ENCODE data around the gene GLIS2.
"Not testable (repeated sequence)": the region's sequence is repeated elsewhere in the genome, so short reads cannot be mapped to it uniquely, and the experiment has no call there.

GLIS2 gene

GRCh38 chr16:4321286-4322120, 5.6 kb downstream of the GLIS2 start:
- no peak for DNase-seq

GRCh38 chr16:4322121-4323052, 6.5 kb downstream of the GLIS2 start:
- no peak for DNase-seq

DNA sequence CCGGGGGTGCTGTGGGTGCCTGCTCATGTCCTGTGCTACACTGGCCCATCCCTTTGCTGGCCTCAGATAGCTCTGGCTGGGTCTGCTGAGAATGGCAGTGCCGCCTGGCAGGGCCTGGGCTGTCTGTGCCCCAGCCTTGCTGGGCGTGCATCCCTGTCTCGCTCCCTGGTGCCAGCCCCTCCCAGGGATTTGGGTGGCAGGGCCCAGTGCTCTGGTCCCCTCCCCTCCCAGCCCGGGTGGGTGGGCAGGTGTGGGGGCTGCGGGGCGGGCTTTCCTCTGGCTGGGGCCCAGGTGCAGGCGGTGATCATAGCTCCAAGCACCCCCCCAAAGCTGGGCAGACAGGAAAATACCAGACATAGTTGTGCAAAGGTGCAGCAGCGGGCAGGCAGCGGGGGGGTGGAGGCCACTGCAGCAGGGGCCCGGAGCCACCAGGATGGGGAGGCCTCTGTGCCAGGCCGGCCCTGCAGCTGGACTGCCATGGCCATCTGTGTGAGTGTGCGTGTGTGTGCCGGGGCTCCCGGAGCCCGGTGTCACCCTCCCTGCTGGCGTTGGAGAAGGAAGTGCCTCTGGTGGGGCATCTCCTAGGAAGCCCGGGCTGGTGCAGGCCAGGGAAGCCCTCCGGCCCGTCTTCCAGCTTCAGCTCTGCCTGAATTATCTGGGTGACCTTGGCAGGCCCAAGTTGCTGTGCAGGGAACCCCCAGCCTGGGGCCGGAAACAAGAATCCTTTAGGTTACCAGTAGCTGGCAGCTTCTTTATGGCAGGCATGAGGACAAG, 7.4 kb downstream of the GLIS2 start:
- DNase-seq, result no peak

DNA sequence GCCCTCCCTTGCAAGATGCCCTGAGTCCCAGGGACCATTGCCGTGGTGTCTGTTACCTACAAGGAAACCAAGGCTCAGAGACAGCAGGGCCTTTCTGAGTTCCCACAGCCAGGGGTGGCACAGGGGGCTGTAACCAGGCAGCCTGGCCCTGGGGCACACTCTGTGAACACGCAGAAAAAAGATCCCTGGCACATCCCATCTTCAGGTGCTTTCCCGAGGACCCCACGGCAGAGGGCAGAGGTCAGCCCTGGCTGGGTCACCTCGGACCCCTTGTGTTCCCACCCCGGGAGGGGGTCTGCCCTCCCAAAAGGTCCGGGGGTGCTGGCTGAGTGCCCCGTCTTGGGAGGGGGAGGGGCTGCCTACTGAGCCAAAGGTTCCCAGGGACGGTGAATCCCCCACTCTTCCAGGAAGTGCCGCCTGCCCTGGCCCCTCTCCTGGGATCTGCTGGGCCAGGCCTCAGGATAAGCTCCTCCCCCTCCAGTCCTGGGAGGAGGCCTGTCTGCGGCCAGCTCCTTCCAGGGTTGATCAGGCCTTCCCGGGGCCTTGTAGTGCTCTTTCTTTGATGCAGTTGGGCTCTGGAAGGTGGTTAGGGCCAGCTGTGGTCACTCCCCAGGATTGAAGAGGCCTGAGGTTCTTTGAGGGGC, 8.1 kb downstream of the GLIS2 start:
- no peak for DNase-seq

DNA sequence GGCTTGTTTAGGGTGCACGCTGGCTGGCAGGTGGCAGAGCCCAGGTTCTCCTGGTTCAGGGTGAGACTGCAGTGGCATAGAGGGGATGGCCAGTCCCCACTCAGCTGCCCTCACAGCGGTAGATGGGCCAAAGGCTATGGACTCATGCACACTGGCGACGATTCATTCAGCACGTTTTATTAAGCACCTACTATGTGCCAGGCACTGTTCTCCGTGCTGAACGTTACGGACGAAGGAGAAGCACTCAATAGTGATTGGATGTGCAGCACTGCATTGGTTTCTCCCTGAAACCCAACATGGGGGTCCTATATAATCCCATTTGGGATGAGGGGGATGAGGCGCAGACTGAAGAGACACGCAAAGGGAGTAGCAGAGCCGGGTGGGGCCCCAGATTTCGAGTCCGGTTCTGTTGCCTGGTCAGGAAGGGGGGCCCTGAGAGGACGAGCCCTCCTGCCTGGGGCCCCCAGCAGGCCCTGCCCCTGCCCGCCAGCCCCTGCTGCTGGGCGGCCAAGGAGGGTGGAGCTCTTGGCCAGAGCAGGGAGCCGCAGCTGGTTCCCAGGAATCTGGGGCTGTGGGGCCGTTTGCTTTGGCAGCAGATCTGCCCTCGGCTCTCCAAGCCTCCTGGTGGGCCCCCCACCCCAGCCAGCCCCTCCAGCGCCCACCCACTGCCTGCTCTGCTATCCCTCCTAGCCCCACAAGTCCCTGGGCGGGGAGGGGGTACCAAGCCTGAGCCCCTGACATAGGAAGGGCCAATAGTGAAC, 8.8 kb downstream of the GLIS2 start:
- DNase-seq, result no peak

DNA sequence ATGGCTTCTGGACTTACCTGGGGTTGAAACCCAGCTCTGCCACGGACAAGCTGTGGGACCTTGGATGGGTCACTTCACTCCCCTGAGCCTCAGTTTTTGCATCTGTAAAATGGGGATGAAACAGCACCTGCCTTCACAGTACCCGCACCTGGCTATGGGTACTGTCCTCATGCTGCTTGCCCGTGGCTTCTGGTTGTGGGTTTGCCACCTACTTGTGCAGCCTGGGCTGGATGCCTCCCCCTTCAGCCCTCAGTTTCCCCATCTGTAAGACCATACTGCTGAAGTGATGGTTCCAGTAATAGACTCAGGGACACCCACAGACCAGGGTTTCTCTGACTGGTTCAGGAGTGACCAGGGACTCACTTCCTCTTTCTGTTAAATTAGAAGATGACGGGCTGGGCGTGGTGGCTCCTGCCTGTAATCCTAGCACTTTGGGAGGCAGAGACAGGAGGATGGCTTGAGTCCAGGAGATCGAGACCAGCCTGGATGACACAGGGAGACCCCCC, 9.4 kb downstream of the GLIS2 start:
- peak; percentile 83 to 90 for DNase-seq

DNA sequence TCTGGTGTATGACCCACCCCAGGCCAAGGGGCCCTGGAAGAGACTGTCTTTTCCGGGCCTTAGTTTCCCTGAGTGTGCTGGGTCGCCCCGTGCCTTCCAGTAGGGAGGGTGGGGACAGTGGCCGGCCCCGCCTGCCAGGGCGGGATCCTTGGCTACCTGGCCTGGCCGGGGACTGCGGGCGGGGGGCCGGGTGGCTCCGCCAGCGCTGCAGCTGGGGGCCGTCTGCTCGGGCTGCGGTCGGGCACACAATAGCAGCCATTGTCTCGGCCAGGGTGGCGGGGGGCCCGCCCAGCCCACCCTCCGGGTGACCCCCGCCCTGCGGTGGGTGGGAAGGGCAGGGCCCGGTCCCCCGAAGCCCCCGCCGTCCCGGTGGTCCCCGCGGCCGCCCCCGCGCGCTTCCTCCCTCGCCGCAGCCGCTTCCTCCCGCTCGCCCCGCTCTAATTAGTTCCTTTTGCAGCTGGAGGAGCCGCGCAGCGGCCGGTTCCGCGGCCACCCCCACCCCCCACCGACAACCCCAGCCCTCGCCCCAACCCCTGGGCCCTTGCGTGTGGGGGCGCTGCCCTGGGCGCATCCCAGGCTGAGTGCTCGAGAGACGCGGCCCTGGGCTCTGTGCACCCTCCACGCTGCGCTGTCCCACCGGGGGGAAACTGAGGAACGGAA, 11.6 kb downstream of the GLIS2 start:
- DNase-seq, result no peak

DNA sequence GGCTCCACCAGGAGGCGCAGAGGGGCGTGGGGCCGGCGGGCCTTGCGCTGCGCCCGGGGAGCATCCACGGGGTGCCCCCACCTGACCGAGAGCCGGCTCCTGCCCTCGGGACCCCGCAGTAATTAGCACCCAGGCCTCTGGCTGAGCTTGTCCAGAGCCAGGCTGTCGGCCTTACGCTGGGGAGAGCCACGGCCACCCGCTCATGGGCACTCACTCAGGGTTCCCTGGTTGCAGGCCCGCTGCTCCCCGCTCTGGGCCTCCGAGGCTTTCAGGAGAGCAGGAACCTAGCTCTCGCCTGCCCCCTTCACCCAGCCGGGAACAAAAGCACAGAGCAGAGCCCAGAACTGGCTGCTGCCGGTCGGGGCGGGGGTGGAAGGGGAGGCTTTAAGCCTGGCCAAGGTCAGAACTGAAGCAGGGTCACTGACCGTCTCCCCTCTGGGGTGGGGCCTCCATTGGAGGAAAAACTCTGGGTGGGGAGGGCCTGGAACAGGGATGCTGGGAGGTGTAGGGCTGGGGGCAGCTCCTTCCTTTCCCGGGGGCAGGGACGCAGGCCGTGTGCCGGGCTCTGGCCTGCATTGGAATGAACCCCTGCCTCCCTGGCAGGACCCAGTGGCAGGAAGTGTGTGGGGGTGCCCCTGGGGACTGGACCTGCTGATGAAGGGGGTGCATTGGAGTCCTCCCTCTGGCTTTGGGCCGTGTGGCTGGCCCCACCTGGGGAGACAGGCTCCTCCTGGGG, 12.3 kb downstream of the GLIS2 start:
- DNase-seq, result peak; percentile 66 to 83

GRCh38 chr16:4328782-4329775, 13.2 kb downstream of the GLIS2 start:
- no peak for DNase-seq

DNA sequence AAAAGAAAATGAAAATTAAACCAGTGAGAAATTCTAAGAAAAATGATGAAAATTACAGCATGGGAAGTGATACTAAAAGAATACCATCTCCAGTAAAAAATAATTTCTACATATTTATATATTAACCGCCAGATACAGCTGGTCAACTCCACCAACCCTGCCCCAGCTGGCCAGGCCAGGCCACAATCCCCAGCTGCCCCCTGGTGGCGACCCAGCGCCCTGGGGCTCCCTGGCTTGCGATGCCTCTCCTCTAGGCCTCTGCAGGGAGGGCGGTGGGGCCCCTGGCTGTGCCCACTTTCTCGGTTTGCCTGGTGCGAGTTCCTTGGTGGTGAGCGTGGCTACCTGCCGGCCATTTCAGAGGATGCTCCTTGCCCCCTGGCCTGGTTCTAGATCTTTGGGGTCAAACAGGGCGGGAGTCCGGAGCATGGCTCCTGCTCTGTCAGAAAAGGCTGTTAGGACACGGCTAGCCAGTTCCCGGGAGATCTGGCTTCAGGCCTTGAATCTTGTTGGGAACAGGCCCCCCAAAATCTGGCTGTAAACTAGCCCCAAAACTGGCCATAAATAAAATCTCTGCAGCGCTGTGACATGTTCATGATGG, 14.5 kb downstream of the GLIS2 start:
- peak; percentile 72 to 82 for DNase-seq

DNA sequence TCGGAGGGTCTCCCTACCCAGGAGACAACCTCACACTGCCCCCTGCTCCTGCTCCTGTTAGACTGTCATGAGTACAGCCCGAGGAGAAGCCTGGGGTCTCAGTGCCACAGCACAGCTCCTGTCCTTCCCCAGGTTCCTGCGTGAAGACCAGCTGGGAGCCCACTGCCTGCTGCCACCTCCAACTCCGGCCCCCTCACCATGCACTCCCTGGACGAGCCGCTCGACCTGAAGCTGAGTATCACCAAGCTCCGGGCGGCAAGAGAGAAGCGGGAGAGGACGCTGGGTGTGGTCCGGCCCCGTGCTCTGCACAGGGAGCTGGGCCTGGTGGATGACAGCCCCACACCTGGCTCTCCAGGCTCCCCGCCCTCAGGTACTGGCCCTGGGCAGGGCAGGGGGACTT, 16.2 kb downstream of the GLIS2 start:
- DNase-seq, result no peak

DNA sequence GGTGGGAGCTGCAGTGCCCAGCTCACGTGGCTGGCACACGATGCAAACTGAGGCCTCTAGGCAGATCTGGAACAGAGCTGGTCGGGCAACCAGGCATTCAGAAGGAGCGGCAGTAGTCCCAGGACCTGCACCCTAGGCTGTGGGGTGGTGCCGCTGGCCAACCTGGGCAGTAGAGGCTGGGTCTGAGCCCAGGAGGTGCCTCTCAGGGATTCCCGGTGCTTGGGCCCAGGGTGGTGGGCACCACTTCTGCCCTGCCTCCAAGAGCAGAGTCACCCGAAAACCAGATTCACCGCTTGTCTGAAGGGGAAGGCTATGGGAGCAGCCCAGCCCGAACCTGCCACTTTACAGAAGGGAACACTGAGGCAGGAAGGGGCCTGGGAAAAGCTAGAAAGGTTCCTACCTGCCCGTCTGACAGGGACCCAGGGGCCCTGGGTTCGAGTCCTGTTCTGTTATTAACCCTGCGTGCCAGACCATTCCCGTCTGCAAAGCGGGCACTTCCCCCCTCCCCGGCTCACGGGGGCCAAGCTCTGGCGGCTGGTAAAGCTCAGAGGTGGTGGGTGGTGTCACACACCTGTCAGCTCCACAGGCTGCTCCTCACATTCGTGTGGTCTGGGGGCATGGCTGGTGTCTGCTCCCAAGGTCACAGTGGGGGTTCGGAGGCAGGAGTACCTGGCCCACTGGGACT, 16.9 kb downstream of the GLIS2 start:
- DNase-seq, result no peak

DNA sequence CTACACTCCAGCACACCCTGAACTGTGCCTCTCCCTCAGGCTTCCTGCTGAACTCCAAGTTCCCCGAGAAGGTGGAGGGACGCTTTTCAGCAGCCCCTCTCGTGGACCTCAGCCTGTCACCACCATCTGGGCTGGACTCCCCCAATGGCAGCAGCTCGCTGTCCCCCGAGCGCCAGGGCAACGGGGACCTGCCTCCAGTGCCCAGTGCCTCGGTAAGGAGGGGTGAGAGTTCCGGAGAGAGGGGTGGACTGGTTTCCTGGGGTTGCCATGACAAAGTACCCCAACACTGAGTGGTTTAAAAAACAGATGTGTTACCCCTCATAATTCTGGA, 17.4 kb downstream of the GLIS2 start:
- no peak for DNase-seq

DNA sequence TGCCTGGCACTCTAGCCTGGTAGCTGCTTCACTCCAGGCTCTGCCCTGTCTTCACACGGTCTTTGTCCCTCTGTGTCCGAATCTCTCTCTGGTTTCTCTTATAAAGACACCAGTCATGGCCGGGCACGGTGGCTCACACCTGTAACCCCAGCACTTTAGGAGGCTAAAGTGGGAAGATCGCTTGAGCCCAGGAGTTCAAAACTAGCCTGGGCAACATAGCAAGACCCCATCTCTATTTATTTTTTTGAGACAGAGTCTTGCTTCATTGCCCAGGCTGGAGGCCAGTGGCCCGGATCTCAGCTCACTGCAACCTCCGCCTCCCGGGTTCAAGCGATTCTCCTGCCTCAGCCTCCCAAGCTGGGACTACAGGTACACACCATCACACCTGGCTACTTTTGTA, 17.8 kb downstream of the GLIS2 start:
- not testable (repeated sequence) for DNase-seq

DNA sequence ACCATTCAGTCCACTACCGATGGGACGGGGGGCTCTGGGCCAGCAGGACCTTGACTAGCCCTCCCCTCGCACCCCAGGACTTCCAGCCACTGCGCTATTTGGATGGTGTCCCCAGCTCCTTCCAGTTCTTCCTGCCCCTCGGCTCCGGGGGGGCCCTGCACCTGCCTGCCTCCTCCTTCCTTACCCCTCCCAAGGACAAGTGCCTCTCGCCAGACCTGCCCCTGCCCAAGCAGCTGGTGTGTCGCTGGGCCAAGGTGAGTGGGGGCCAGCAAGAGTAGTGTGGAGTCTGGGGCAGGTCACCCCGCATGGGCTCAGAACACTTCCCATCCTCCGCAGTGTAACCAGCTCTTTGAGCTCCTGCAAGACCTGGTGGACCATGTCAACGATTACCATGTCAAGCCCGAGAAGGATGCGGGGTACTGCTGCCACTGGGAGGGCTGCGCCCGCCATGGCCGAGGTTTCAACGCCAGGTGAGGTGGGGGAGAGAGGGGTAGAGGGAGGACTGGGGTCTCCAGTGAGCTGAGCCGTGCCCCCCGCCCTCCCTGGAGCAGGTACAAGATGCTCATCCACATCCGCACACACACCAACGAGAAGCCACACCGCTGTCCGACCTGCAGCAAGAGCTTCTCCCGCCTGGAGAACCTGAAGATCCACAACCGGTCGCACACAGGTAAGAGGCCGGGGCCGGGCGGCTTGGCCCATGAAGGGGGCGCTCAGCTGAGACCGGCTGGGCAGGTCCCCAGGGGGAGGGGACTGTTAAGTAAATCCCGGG, 19.0 kb downstream of the GLIS2 start:
- DNase-seq, result no peak

DNA sequence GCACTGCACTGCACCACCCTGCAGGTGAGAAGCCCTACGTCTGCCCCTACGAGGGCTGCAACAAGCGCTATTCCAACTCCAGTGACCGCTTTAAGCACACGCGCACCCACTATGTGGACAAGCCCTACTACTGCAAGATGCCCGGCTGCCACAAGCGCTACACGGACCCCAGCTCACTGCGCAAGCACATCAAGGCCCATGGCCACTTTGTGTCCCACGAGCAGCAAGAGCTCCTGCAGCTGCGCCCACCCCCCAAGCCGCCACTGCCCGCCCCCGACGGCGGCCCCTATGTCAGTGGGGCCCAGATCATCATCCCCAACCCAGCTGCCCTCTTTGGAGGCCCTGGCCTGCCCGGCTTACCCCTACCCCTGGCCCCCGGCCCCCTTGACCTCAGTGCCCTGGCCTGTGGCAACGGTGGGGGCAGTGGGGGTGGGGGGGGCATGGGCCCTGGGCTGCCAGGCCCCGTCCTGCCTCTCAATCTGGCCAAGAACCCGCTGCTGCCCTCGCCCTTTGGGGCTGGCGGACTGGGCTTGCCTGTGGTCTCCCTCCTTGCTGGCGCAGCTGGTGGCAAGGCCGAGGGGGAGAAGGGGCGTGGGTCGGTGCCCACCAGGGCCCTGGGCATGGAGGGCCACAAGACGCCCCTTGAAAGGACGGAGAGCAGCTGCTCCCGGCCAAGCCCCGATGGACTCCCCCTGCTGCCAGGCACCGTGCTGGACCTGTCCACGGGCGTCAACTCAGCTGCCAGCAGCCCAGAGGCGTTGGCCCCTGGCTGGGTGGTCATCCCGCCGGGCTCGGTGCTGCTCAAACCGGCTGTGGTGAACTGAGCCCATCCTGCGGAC, 21.1 kb downstream of the GLIS2 start:
- no peak for DNase-seq

Measured in inflammatory macrophage (primary cell).